Measurements from ENCODE around the gene MIB1. TPM values are rescaled to one million over a fixed set of nuclear protein-coding genes. Genes with fewer than 3 reads are reported as not detected.

Gene MIB1
- total RNA-seq, 1 donor from 2014 or later = 63.8 TPM

- H3K9me3 Mint-ChIP-seq (ENCODE audit: unreplicated experiment) = no peaks in the 10 kb centered on the region
- peaks cover 15% of the 10 kb centered on the region for H3K4me1 Mint-ChIP-seq (ENCODE audit: unreplicated experiment)
- no peak for TF ChIP-seq CTCF (IDR thresholded peaks at IDR 0.05)
- H3K4me3 Mint-ChIP-seq (ENCODE audit: unreplicated experiment) = no peak overlapping the region
- no peak for DNase-seq (ENCODE audit: extremely low spot score, unreplicated experiment)
- no peaks in the 10 kb centered on the region for H3K36me3 Mint-ChIP-seq (ENCODE audit: unreplicated experiment)
- no peak overlapping the region for H3K27ac Mint-ChIP-seq (ENCODE audit: unreplicated experiment)
- no peaks in the 10 kb centered on the region for H3K27me3 Mint-ChIP-seq (ENCODE audit: unreplicated experiment)
These were observed 17.2 kb downstream of the MIB1 start for GRCh38 chr18:21757833-21758232.

DNA sequence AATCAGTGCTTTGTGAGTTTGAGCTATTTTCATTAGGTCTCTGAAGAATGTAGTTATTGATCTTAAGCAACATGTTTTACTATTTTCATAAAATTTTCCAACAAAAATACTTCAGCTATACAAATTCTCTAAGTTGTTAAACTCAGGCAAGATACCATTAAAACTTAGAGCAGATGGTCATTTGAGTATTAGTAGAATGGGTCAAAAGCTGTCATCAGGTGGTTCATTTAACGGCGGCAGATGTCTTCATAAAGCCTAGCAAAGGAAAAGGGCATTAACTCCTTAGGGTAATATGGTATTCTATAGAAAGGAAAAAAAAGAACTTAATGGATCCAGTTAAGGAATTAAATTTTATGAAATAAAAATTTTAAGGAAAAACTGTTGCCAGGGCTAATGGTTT is 19.2 kb downstream of the MIB1 start:
- Mint-ChIP-seq H3K9me3 (ENCODE audit: unreplicated experiment) (no peaks in the 10 kb centered on the region), H3K27me3 (ENCODE audit: unreplicated experiment) (no peaks in the 10 kb centered on the region), H3K4me3 (ENCODE audit: unreplicated experiment) (no peak overlapping the region), H3K36me3 (ENCODE audit: unreplicated experiment) (no peaks in the 10 kb centered on the region), H3K4me1 (ENCODE audit: unreplicated experiment) (peaks cover 26% of the 10 kb centered on the region), H3K27ac (ENCODE audit: unreplicated experiment) (no peak overlapping the region)
- TF ChIP-seq CTCF (IDR thresholded peaks at IDR 0.05) = no peak
- no peak for DNase-seq (ENCODE audit: extremely low spot score, unreplicated experiment)

- no peak for DNase-seq (ENCODE audit: extremely low spot score, unreplicated experiment)
- Mint-ChIP-seq H3K4me3 (ENCODE audit: unreplicated experiment) (no peak overlapping the region), H3K27me3 (ENCODE audit: unreplicated experiment) (no peaks in the 10 kb centered on the region), H3K27ac (ENCODE audit: unreplicated experiment) (no peak overlapping the region), H3K9me3 (ENCODE audit: unreplicated experiment) (no peaks in the 10 kb centered on the region), H3K36me3 (ENCODE audit: unreplicated experiment) (no peaks in the 10 kb centered on the region), H3K4me1 (ENCODE audit: unreplicated experiment) (peaks cover 31% of the 10 kb centered on the region)
- TF ChIP-seq CTCF (IDR thresholded peaks at IDR 0.05) = no peak
These were observed 19.7 kb downstream of the MIB1 start for GRCh38 chr18:21760321-21760720.

- no peaks in the 10 kb centered on the region for H3K27me3 Mint-ChIP-seq (ENCODE audit: unreplicated experiment)
- no peak for DNase-seq (ENCODE audit: extremely low spot score, unreplicated experiment)
- H3K27ac Mint-ChIP-seq (ENCODE audit: unreplicated experiment) = no peak overlapping the region
- peaks cover 31% of the 10 kb centered on the region for H3K4me1 Mint-ChIP-seq (ENCODE audit: unreplicated experiment)
- no peaks in the 10 kb centered on the region for H3K9me3 Mint-ChIP-seq (ENCODE audit: unreplicated experiment)
- peaks cover 11% of the 10 kb centered on the region for H3K36me3 Mint-ChIP-seq (ENCODE audit: unreplicated experiment)
- H3K4me3 Mint-ChIP-seq (ENCODE audit: unreplicated experiment) = no peak overlapping the region
- TF ChIP-seq CTCF (IDR thresholded peaks at IDR 0.05) = no peak
These were observed 21.0 kb downstream of the MIB1 start for GRCh38 chr18:21761471-21762115.

GRCh38 chr18:21762181-21762772 is 21.7 kb downstream of the MIB1 start:
- no peak for TF ChIP-seq CTCF (IDR thresholded peaks at IDR 0.05)
- Mint-ChIP-seq H3K27me3 (ENCODE audit: unreplicated experiment) (no peaks in the 10 kb centered on the region), H3K4me1 (ENCODE audit: unreplicated experiment) (peaks cover 31% of the 10 kb centered on the region), H3K9me3 (ENCODE audit: unreplicated experiment) (no peaks in the 10 kb centered on the region), H3K27ac (ENCODE audit: unreplicated experiment) (no peak overlapping the region), H3K4me3 (ENCODE audit: unreplicated experiment) (no peak overlapping the region), H3K36me3 (ENCODE audit: unreplicated experiment) (peaks cover 18% of the 10 kb centered on the region)
- DNase-seq (ENCODE audit: extremely low spot score, unreplicated experiment) = no peak
